GM21737 (cell line): ENCODE measurements around the gene SERPINB12.
A peak's percentile ranks its signal among the peaks of the same experiment; 100 is the strongest.

ENCODE experiments used
- ATAC-seq: cut with Tn5 transposase; IDR thresholded peaks from one replicate; pipeline ENCODE4 v1.9.1; 2021; ENCODE audit warnings: mild to moderate bottlenecking, moderate library complexity; ENCODE audit not compliant: unreplicated experiment

The SERPINB12 gene

GRCh38 chr18:63542069-63542468 lies at the start of gene SERPINB12:
TSS of gene SERPINB12 (plus strand) at chr18:63542369. CDS start at chr18:63556160, 13,791 bp downstream.
- ATAC-seq = no peak

GRCh38 chr18:63492851-63493250 lies 49.3 kb upstream of the SERPINB12 start:
- ATAC-seq = no peak

GRCh38 chr18:63495675-63496074 lies 46.5 kb upstream of the SERPINB12 start:
- ATAC-seq = no peak

GRCh38 chr18:63505566-63506335 lies 36.4 kb upstream of the SERPINB12 start:
- ATAC-seq = no peak

GRCh38 chr18:63506336-63506646 lies 35.9 kb upstream of the SERPINB12 start:
- no peak for ATAC-seq

GRCh38 chr18:63508596-63508995 lies 33.6 kb upstream of the SERPINB12 start:
- ATAC-seq = no peak

GRCh38 chr18:63511285-63511684 lies 30.9 kb upstream of the SERPINB12 start:
- ATAC-seq = no peak

- no peak for ATAC-seq
Observed at GRCh38 chr18:63514326-63514725, 27.8 kb upstream of the SERPINB12 start.

GRCh38 chr18:63514888-63515678 lies 27.1 kb upstream of the SERPINB12 start:
- no peak for ATAC-seq

GRCh38 chr18:63515801-63516200 lies 26.4 kb upstream of the SERPINB12 start:
- ATAC-seq = no peak

- peak; percentile 90 for ATAC-seq
Observed at GRCh38 chr18:63518178-63519012, 23.8 kb upstream of the SERPINB12 start.

GRCh38 chr18:63520053-63520685 lies 22.0 kb upstream of the SERPINB12 start:
- ATAC-seq = no peak

GRCh38 chr18:63523660-63524059 lies 18.5 kb upstream of the SERPINB12 start:
- ATAC-seq = no peak

- no peak for ATAC-seq
Observed at GRCh38 chr18:63527251-63527650, 14.9 kb upstream of the SERPINB12 start.

- no peak for ATAC-seq
Observed at GRCh38 chr18:63528863-63529492, 13.2 kb upstream of the SERPINB12 start.

- ATAC-seq = no peak
Observed at GRCh38 chr18:63532471-63532870, 9.7 kb upstream of the SERPINB12 start.

GRCh38 chr18:63534615-63535014 lies 7.6 kb upstream of the SERPINB12 start:
- ATAC-seq = no peak

GRCh38 chr18:63539904-63540510 lies 2.2 kb upstream of the SERPINB12 start:
- ATAC-seq = no peak

- no peak for ATAC-seq
Observed at GRCh38 chr18:63544017-63544416, 1.8 kb downstream of the SERPINB12 start.

- no peak for ATAC-seq
Observed at GRCh38 chr18:63545000-63545399, 2.8 kb downstream of the SERPINB12 start.
